HG02938 (cell line): ENCODE data around the gene DCC.
"Not testable (repeated sequence)": the region's sequence is repeated elsewhere in the genome, so short reads cannot be mapped to it uniquely, and the experiment has no call there.

Experiments
- ATAC-seq: cut with Tn5 transposase; IDR thresholded peaks from one replicate; pipeline ENCODE4 v1.9.1; 2021; ENCODE audit warnings: mild to moderate bottlenecking, moderate library complexity; ENCODE audit not compliant: unreplicated experiment

The DCC gene

GRCh38 chr18:53458944-53459580 lies 1119.1 kb downstream of the DCC start:
- ATAC-seq = no peak

- ATAC-seq = no peak
Measured at GRCh38 chr18:53467756-53468155, 1127.8 kb downstream of the DCC start.

- ATAC-seq = not testable (repeated sequence)
Measured at GRCh38 chr18:53468173-53468572, 1128.2 kb downstream of the DCC start.

- ATAC-seq = no peak
Measured at GRCh38 chr18:53472546-53472945, 1132.5 kb downstream of the DCC start.

- no peak for ATAC-seq
Measured at GRCh38 chr18:53478155-53478554, 1138.2 kb downstream of the DCC start.

GRCh38 chr18:53486296-53486695 lies 1146.3 kb downstream of the DCC start:
- no peak for ATAC-seq

- ATAC-seq = no peak
Measured at GRCh38 chr18:53489266-53489665, 1149.3 kb downstream of the DCC start.

GRCh38 chr18:53490019-53490418 lies 1150.0 kb downstream of the DCC start:
- ATAC-seq = no peak

GRCh38 chr18:53496028-53496427 lies 1156.0 kb downstream of the DCC start:
- ATAC-seq = no peak

- no peak for ATAC-seq
Measured at GRCh38 chr18:53503914-53504441, 1164.0 kb downstream of the DCC start.

GRCh38 chr18:53508529-53508928 lies 1168.5 kb downstream of the DCC start:
- ATAC-seq = no peak

- no peak for ATAC-seq
Measured at GRCh38 chr18:53509886-53510285, 1169.9 kb downstream of the DCC start.

GRCh38 chr18:53511725-53512124 lies 1171.7 kb downstream of the DCC start:
- ATAC-seq = not testable (repeated sequence)

GRCh38 chr18:53521068-53521467 lies 1181.1 kb downstream of the DCC start:
- ATAC-seq = no peak

- no peak for ATAC-seq
Measured at GRCh38 chr18:53526101-53526870, 1186.3 kb downstream of the DCC start.

- ATAC-seq = no peak
Measured at GRCh38 chr18:53527365-53527764, 1187.4 kb downstream of the DCC start.

- ATAC-seq = no peak
Measured at GRCh38 chr18:53531187-53531586, 1191.2 kb downstream of the DCC start.

GRCh38 chr18:53531896-53532295 lies 1191.9 kb downstream of the DCC start:
- ATAC-seq = no peak

GRCh38 chr18:53534203-53534602 lies 1194.2 kb downstream of the DCC start:
- ATAC-seq = no peak

GRCh38 chr18:53534695-53535094 lies 1194.7 kb downstream of the DCC start:
- no peak for ATAC-seq

GRCh38 chr18:53536908-53537307 lies 1196.9 kb downstream of the DCC start:
- no peak for ATAC-seq

GRCh38 chr18:53541924-53542323 lies 1201.9 kb downstream of the DCC start:
- ATAC-seq = no peak
